Measurements from ENCODE around the gene RHEX.

DNA sequence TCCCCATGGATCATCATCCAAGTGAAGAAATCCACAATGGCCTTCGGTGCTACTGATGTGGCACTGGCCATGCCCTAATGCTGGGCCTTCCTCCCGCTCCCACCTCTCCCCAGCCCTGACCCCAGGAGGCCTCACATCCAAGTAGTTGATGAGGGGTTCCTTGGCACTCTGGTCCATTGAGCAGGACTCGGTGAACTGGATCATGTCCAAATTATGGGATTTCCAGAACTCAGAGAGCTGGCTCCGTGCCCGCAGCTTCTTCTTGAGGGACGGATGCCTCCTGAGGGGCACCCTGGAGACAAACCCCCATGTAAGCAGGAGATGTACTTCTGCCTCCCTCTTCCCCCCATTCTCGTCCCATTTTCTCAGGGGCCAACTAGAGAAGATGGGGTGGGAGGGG is 30.2 kb upstream of the RHEX start:
- TF ChIP-seq CTCF (IDR thresholded peaks at IDR 0.05) (no peak), POLR2A (IDR thresholded peaks at IDR 0.05) (no peak)

All from heart left ventricle (tissue), 13 donors.